Measurements from ENCODE around the gene NFATC2IP. TPM values are rescaled to one million over a fixed set of nuclear protein-coding genes. Genes with fewer than 3 reads are reported as not detected.
A peak's percentile ranks its signal among the peaks of the same experiment; 100 is the strongest.

Gene NFATC2IP
- 58.8 TPM for polyA plus RNA-seq
- long read RNA-seq, donor 1, full-length matches to known transcripts: 5 of 10 reads
- long read RNA-seq, donor 1, partial matches to known transcripts: 5 of 10 reads
- long read RNA-seq, donor 1, other reads (novel, unspliced or antisense): 0 of 10 reads
- long read RNA-seq, donor 2, full-length matches to known transcripts: 11 of 18 reads
- long read RNA-seq, donor 2, partial matches to known transcripts: 7 of 18 reads
- long read RNA-seq, donor 2, other reads (novel, unspliced or antisense): 0 of 18 reads
- long read RNA-seq, donor 3: 0 reads
- long read RNA-seq, donor 4, full-length matches to known transcripts: 1 of 1 reads
- long read RNA-seq, donor 4, partial matches to known transcripts: 0 of 1 reads
- long read RNA-seq, donor 4, other reads (novel, unspliced or antisense): 0 of 1 reads
- long read RNA-seq, donor 5, full-length matches to known transcripts: 9 of 9 reads
- long read RNA-seq, donor 5, partial matches to known transcripts: 0 of 9 reads
- long read RNA-seq, donor 5, other reads (novel, unspliced or antisense): 0 of 9 reads
- long read RNA-seq, donor 6, full-length matches to known transcripts: 8 of 14 reads
- long read RNA-seq, donor 6, partial matches to known transcripts: 6 of 14 reads
- long read RNA-seq, donor 6, other reads (novel, unspliced or antisense): 0 of 14 reads
- long read RNA-seq, donor 7, full-length matches to known transcripts: 2 of 2 reads
- long read RNA-seq, donor 7, partial matches to known transcripts: 0 of 2 reads
- long read RNA-seq, donor 7, other reads (novel, unspliced or antisense): 0 of 2 reads
- long read RNA-seq, donor 8, full-length matches to known transcripts: 9 of 15 reads
- long read RNA-seq, donor 8, partial matches to known transcripts: 6 of 15 reads
- long read RNA-seq, donor 8, other reads (novel, unspliced or antisense): 0 of 15 reads
- long read RNA-seq, donor 9, full-length matches to known transcripts: 8 of 8 reads
- long read RNA-seq, donor 9, partial matches to known transcripts: 0 of 8 reads
- long read RNA-seq, donor 9, other reads (novel, unspliced or antisense): 0 of 8 reads
- long read RNA-seq, donor 10, full-length matches to known transcripts: 6 of 6 reads
- long read RNA-seq, donor 10, partial matches to known transcripts: 0 of 6 reads
- long read RNA-seq, donor 10, other reads (novel, unspliced or antisense): 0 of 6 reads
- long read RNA-seq, donor 11, full-length matches to known transcripts: 6 of 6 reads
- long read RNA-seq, donor 11, partial matches to known transcripts: 0 of 6 reads
- long read RNA-seq, donor 11, other reads (novel, unspliced or antisense): 0 of 6 reads

DNA sequence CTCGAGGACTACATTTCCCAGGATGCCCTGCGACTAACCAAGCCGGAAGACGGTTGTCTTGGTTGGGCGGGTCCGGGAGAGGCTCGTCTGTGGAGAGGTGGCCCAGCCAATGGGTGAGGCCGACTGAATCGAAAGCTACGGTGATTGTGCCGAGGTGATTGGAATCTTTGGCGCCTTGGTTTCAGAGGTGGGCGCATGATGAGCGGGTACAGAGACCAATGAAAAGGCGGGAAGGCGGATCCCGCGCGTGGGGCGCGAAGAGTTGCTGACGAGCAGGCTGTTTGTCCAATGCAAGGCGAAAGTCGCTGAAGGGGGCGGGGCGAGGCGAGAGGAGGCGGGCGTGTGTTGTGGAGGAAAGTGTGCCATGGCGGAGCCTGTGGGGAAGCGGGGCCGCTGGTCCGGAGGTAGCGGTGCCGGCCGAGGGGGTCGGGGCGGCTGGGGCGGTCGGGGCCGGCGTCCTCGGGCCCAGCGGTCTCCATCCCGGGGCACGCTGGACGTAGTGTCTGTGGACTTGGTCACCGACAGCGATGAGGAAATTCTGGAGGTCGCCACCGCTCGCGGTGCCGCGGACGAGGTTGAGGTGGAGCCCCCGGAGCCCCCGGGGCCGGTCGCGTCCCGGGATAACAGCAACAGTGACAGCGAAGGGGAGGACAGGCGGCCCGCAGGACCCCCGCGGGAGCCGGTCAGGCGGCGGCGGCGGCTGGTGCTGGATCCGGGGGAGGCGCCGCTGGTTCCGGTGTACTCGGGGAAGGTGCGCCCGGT, at the start of gene NFATC2IP:
Gene NFATC2IP, plus strand, starts transcription at position 290 of the 762 bp plus-strand sequence. Its CDS starts 75 bp downstream, at position 365.
- no peaks in the 10 kb centered on the region for H3K9me3 ChIP-seq (ENCODE audit: control insufficient read depth, low read depth, low read length)
- DNase-seq: peak; percentile 100
- H3K4me3 ChIP-seq (ENCODE audit: low read length): peak within 1 kb of the TSS; percentile 77
- no peaks in the 10 kb centered on the region for H3K27me3 ChIP-seq (ENCODE audit: control insufficient read depth, insufficient read depth, low read length)
- no CpG with 5 or more reads among the region's 79 CpGs for WGBS (ENCODE audit: insufficient coverage, low lambda C conversion rate)
- H3K4me1 ChIP-seq (ENCODE audit: control insufficient read depth, insufficient read depth, low read length): peaks cover 13% of the 10 kb centered on the region
- peaks cover 26% of the 10 kb centered on the region for H3K36me3 ChIP-seq (ENCODE audit: control insufficient read depth, insufficient read depth, low read length)
- peak within 1 kb of the TSS; percentile 45 for H3K27ac ChIP-seq (ENCODE audit: low read length)

DNA sequence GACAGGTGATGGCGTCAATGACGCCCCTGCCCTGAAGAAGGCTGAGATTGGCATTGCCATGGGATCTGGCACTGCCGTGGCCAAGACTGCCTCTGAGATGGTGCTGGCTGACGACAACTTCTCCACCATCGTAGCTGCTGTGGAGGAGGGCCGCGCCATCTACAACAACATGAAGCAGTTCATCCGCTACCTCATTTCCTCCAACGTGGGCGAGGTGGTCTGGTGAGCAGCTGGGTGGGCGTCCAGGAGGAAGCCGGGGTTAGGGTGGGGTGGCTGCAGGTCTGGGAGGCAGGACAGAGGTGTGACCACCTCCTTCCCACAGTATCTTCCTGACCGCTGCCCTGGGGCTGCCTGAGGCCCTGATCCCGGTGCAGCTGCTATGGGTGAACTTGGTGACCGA, 48.9 kb upstream of the NFATC2IP start:
- Histone ChIP-seq H3K4me3 (ENCODE audit: low read length) (no peak overlapping the region), H3K9me3 (ENCODE audit: control insufficient read depth, low read depth, low read length) (no peaks in the 10 kb centered on the region), H3K36me3 (ENCODE audit: control insufficient read depth, insufficient read depth, low read length) (peaks cover 25% of the 10 kb centered on the region), H3K27ac (ENCODE audit: low read length) (no peak overlapping the region), H3K4me1 (ENCODE audit: control insufficient read depth, insufficient read depth, low read length) (no peaks in the 10 kb centered on the region), H3K27me3 (ENCODE audit: control insufficient read depth, insufficient read depth, low read length) (no peaks in the 10 kb centered on the region)
- no CpG with 5 or more reads among the region's 15 CpGs for WGBS (ENCODE audit: insufficient coverage, low lambda C conversion rate)
- no peak for DNase-seq

DNA sequence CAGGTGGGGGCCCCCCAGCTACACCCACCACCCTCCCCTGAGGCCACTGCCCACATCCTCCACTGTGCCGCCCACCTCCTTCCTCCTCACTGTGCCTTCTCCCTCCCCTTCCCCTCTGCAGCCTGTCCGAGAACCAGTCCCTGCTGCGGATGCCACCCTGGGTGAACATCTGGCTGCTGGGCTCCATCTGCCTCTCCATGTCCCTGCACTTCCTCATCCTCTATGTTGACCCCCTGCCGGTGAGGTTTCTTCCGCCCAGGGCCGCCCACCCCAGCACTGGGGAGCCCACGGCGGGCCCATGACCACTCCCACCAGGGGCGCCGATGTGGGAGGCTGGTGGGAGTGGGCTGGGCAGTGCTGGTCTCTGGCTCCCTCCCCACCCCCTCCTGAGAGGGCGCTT, 47.8 kb upstream of the NFATC2IP start:
- no CpG with 5 or more reads among the region's 11 CpGs for WGBS (ENCODE audit: insufficient coverage, low lambda C conversion rate)
- H3K27ac ChIP-seq (ENCODE audit: low read length): no peak overlapping the region
- H3K27me3 ChIP-seq (ENCODE audit: control insufficient read depth, insufficient read depth, low read length): no peaks in the 10 kb centered on the region
- no peak for DNase-seq
- H3K36me3 ChIP-seq (ENCODE audit: control insufficient read depth, insufficient read depth, low read length): peaks cover 31% of the 10 kb centered on the region
- no peaks in the 10 kb centered on the region for H3K9me3 ChIP-seq (ENCODE audit: control insufficient read depth, low read depth, low read length)
- no peak overlapping the region for H3K4me3 ChIP-seq (ENCODE audit: low read length)
- no peaks in the 10 kb centered on the region for H3K4me1 ChIP-seq (ENCODE audit: control insufficient read depth, insufficient read depth, low read length)

DNA sequence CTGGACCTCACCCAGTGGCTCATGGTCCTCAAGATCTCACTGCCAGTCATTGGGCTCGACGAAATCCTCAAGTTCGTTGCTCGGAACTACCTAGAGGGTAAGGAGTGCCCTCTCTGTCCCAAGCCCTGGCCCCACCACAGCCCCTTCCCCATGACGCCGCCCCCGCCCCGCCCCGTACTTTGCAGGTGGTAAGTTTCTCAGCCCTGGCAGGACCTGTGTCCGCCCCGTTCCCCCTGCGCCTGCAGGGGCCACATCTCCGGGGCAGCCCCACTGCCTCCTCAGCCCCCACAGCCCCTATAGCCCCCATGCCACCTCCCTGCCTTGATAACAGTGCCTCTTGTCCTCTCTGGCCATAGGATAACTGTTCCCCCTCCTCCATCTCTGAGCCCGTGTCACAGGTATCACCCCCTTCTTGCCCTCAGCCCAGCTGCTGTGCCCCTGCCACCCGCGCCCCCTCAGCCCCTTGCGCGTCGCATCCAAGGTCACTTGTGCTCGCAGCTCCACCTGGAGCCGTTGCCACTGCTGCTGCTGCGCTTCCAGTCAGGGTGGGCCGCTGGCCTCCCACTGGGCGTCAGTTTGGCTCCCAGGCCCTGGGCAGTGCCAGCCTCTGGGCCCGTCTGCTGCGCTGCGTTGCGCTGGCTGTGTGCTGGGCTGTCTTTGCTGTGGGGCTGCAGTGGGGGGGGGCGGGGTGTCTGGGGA, 47.2 kb upstream of the NFATC2IP start:
- Histone ChIP-seq H3K36me3 (ENCODE audit: control insufficient read depth, insufficient read depth, low read length) (peaks cover 34% of the 10 kb centered on the region), H3K4me1 (ENCODE audit: control insufficient read depth, insufficient read depth, low read length) (no peaks in the 10 kb centered on the region), H3K27ac (ENCODE audit: low read length) (no peak overlapping the region), H3K27me3 (ENCODE audit: control insufficient read depth, insufficient read depth, low read length) (no peaks in the 10 kb centered on the region), H3K9me3 (ENCODE audit: control insufficient read depth, low read depth, low read length) (no peaks in the 10 kb centered on the region), H3K4me3 (ENCODE audit: low read length) (no peak overlapping the region)
- DNase-seq: no peak
- WGBS (ENCODE audit: insufficient coverage, low lambda C conversion rate): no CpG with 5 or more reads among the region's 29 CpGs

DNA sequence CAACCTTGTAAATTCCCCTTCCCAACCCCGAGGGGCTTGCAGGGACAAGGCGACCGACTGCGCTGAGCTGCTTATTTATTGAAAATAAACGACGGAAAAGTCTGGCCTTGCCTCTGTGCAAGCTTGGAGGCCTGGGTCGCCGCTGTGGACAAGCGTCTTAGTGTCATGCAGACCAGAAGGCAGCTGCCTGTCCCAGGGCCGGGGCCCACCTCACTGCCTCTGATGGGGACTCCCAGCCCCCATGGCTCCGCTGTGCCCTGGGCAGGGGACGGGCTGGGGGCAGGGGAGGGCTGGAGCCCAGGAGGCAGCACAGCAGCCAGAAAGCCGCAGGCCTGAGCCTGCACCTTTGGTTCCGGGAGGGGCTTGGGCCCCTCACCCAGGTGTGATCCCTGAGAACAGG, 46.4 kb upstream of the NFATC2IP start:
- Histone ChIP-seq H3K36me3 (ENCODE audit: control insufficient read depth, insufficient read depth, low read length) (peaks cover 37% of the 10 kb centered on the region), H3K27me3 (ENCODE audit: control insufficient read depth, insufficient read depth, low read length) (no peaks in the 10 kb centered on the region), H3K27ac (ENCODE audit: low read length) (no peak overlapping the region), H3K4me3 (ENCODE audit: low read length) (no peak overlapping the region), H3K4me1 (ENCODE audit: control insufficient read depth, insufficient read depth, low read length) (no peaks in the 10 kb centered on the region), H3K9me3 (ENCODE audit: control insufficient read depth, low read depth, low read length) (no peaks in the 10 kb centered on the region)
- WGBS (ENCODE audit: insufficient coverage, low lambda C conversion rate): no CpG with 5 or more reads among the region's 14 CpGs
- DNase-seq: no peak

DNA sequence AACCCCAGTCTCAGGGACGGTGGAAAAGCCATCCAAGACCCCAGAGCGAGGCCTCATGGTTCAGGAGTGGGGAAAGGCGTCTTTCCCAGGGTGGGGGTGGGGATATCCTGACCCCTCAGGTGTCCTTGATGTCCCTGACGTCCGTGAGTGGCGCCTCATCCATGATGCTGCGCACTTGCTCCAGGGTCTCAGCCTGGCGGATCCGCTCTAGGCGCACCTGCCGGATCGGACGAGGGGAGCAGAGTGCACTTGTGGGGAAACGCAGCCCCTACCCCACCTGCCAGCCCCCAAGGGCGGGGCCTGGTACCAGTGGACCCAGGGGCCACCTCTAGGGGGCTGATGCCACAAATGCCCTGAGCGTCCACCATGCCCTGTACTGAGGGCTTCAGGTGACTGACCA, 45.9 kb upstream of the NFATC2IP start:
- H3K36me3 ChIP-seq (ENCODE audit: control insufficient read depth, insufficient read depth, low read length): peaks cover 39% of the 10 kb centered on the region
- WGBS (ENCODE audit: insufficient coverage, low lambda C conversion rate): no CpG with 5 or more reads among the region's 16 CpGs

DNA sequence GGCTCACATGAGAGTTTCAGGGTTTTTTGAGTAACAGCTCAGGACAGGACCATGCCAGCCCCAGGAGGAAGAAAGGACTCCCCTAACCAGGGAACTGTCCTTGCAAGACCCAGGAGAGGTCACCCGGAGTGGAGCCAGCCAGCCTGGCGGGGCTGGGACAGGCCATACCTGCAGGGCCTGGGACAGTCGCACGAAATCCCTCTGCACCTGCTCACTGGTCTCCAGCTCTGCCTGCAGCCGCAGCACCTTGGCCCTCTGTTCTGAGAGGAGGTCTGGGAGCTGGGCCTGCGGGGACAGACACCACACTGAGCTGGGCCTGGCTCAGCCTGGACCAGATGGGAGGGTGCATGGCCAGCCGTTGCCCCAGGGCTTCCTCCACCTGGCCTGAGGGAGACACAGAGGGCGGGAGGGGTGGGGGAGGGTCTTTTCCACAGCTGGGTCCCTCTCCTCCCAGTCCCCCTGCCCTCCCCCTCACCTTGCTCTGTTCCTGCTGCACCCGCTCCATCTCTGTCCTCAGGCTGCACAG, 45.4 kb upstream of the NFATC2IP start:
- Histone ChIP-seq H3K27ac (ENCODE audit: low read length) (no peak overlapping the region), H3K9me3 (ENCODE audit: control insufficient read depth, low read depth, low read length) (no peaks in the 10 kb centered on the region), H3K4me1 (ENCODE audit: control insufficient read depth, insufficient read depth, low read length) (peaks cover 3% of the 10 kb centered on the region), H3K27me3 (ENCODE audit: control insufficient read depth, insufficient read depth, low read length) (no peaks in the 10 kb centered on the region), H3K36me3 (ENCODE audit: control insufficient read depth, insufficient read depth, low read length) (peaks cover 39% of the 10 kb centered on the region), H3K4me3 (ENCODE audit: low read length) (no peak overlapping the region)
- DNase-seq: no peak
- WGBS (ENCODE audit: insufficient coverage, low lambda C conversion rate): no CpG with 5 or more reads among the region's 9 CpGs

More for the DNA sequence above, 45.9 kb upstream of the NFATC2IP start:
- H3K27me3 ChIP-seq (ENCODE audit: control insufficient read depth, insufficient read depth, low read length): no peaks in the 10 kb centered on the region
- DNase-seq: no peak
- no peak overlapping the region for H3K27ac ChIP-seq (ENCODE audit: low read length)
- no peaks in the 10 kb centered on the region for H3K9me3 ChIP-seq (ENCODE audit: control insufficient read depth, low read depth, low read length)
- no peak overlapping the region for H3K4me3 ChIP-seq (ENCODE audit: low read length)
- no peaks in the 10 kb centered on the region for H3K4me1 ChIP-seq (ENCODE audit: control insufficient read depth, insufficient read depth, low read length)

DNA sequence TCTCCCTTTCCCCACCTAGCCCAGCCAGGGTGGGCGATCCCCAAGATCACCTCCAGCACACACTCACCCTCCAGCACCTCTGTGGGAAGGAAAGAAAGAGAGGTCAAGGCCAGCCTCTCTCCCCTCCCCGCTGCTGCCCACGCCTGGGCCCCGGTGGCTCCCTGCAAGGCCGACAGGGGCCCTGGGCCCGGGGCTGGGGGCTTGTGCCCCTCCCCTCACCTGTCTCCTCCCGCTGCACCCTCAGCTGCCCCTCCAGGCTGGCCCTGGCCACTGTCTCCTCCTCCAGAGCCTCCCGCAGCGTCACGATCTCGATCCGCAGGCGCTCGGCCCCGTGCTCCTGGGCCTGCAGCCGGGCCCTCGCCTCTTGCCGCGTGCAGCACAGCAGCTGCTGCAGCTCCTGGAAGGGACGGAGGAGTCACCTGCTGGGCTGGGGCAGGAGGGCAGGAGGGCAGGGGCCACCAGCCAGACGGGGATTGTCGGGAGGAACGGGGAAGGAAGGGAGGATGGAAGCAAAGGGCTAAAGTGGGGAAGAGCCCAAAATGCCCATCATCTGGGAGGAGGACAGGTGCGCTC, 44.9 kb upstream of the NFATC2IP start:
- H3K27me3 ChIP-seq (ENCODE audit: control insufficient read depth, insufficient read depth, low read length): no peaks in the 10 kb centered on the region
- DNase-seq: no peak
- H3K4me1 ChIP-seq (ENCODE audit: control insufficient read depth, insufficient read depth, low read length): peaks cover 9% of the 10 kb centered on the region
- no peaks in the 10 kb centered on the region for H3K9me3 ChIP-seq (ENCODE audit: control insufficient read depth, low read depth, low read length)
- no peak overlapping the region for H3K27ac ChIP-seq (ENCODE audit: low read length)
- no CpG with 5 or more reads among the region's 24 CpGs for WGBS (ENCODE audit: insufficient coverage, low lambda C conversion rate)
- H3K4me3 ChIP-seq (ENCODE audit: low read length): no peak overlapping the region
- peaks cover 41% of the 10 kb centered on the region for H3K36me3 ChIP-seq (ENCODE audit: control insufficient read depth, insufficient read depth, low read length)
